ENCODE measurements around the gene SLFNL1.

Gene SLFNL1

GRCh38 chr1:41037116-41037903 is 15.8 kb upstream of the SLFNL1 start:
- H3K4me3 ChIP-seq (ENCODE audit: insufficient read depth, low read depth, low read length) = no peak overlapping the region
- H3K27me3 ChIP-seq (ENCODE audit: control insufficient read depth, insufficient read depth, low read length, poor library complexity, severe bottlenecking) = no peaks in the 10 kb centered on the region
- no peak overlapping the region for H3K27ac ChIP-seq (ENCODE audit: insufficient read depth, low read depth, low read length, poor library complexity, severe bottlenecking)
- H3K36me3 ChIP-seq (ENCODE audit: control insufficient read depth, insufficient read depth, low read length) = no peaks in the 10 kb centered on the region
- H3K4me1 ChIP-seq (ENCODE audit: control insufficient read depth, insufficient read depth, low read length) = no peaks in the 10 kb centered on the region
- 95 to 96% methylated on average over 3 of the region's 3 CpGs for WGBS, 2 experiments
- H3K9me3 ChIP-seq (ENCODE audit: control insufficient read depth, low read length) = no peaks in the 10 kb centered on the region

DNA sequence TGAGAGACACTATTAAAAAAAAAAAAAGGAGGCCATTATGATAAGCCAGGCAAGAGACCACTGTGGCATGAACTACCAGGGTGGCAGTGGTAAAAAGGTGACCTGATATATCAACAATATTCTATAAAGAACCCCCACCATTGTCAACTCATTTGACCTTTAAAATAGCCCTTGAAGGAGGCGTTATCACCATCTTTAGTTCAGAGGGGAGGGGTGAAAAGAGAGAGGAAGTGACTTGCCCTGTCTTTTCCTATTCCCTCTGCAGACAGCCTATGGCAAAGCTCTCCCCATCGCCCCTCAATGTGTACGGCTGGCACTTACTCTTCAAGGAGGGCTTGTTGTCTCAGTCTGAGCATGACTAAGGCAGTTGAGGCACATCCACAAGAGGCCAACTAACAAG is 11.7 kb upstream of the SLFNL1 start:
- H3K9me3 ChIP-seq (ENCODE audit: control insufficient read depth, low read length) = no peaks in the 10 kb centered on the region
- no peaks in the 10 kb centered on the region for H3K4me1 ChIP-seq (ENCODE audit: control insufficient read depth, insufficient read depth, low read length)
- 93 to 94% methylated on average over 3 of the region's 3 CpGs for WGBS, 2 experiments
- no peaks in the 10 kb centered on the region for H3K27me3 ChIP-seq (ENCODE audit: control insufficient read depth, insufficient read depth, low read length, poor library complexity, severe bottlenecking)
- H3K27ac ChIP-seq (ENCODE audit: insufficient read depth, low read depth, low read length, poor library complexity, severe bottlenecking) = no peak overlapping the region
- no peak overlapping the region for H3K4me3 ChIP-seq (ENCODE audit: insufficient read depth, low read depth, low read length)
- peaks cover 6% of the 10 kb centered on the region for H3K36me3 ChIP-seq (ENCODE audit: control insufficient read depth, insufficient read depth, low read length)

DNA sequence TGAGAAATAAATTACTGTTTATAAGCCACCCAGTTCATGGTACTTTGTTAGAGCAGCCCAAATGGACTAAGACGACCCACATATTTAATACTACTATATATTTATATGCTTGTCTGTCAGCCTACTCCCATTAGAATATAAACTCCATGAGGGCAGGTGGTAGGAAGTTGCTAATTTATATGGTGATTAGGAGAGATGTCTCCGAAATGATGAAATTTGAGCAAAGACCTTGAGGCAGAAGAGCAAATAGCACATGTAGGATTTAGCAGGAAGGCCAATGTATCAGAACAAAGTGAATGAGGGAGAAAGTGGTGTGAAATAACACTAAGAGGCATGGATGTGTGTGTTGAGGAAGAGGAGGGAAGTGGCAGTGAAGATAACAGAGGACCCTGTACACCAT is 10.6 kb upstream of the SLFNL1 start:
- Histone ChIP-seq H3K36me3 (ENCODE audit: control insufficient read depth, insufficient read depth, low read length) (peaks cover 8% of the 10 kb centered on the region), H3K4me3 (ENCODE audit: insufficient read depth, low read depth, low read length) (no peak overlapping the region), H3K27ac (ENCODE audit: insufficient read depth, low read depth, low read length, poor library complexity, severe bottlenecking) (no peak overlapping the region)

GRCh38 chr1:41030872-41031616 is 9.5 kb upstream of the SLFNL1 start:
- WGBS, 2 experiments = 92% methylated on average over 8 of the region's 8 CpGs
- H3K27me3 ChIP-seq (ENCODE audit: control insufficient read depth, insufficient read depth, low read length, poor library complexity, severe bottlenecking) = no peaks in the 10 kb centered on the region
- H3K9me3 ChIP-seq (ENCODE audit: control insufficient read depth, low read length) = no peaks in the 10 kb centered on the region
- H3K27ac ChIP-seq (ENCODE audit: insufficient read depth, low read depth, low read length, poor library complexity, severe bottlenecking) = no peak overlapping the region
- peaks cover 8% of the 10 kb centered on the region for H3K36me3 ChIP-seq (ENCODE audit: control insufficient read depth, insufficient read depth, low read length)
- H3K4me1 ChIP-seq (ENCODE audit: control insufficient read depth, insufficient read depth, low read length) = no peaks in the 10 kb centered on the region
- no peak overlapping the region for H3K4me3 ChIP-seq (ENCODE audit: insufficient read depth, low read depth, low read length)

More for the DNA sequence above, 10.6 kb upstream of the SLFNL1 start:
- Histone ChIP-seq H3K9me3 (ENCODE audit: control insufficient read depth, low read length) (no peaks in the 10 kb centered on the region), H3K4me1 (ENCODE audit: control insufficient read depth, insufficient read depth, low read length) (no peaks in the 10 kb centered on the region), H3K27me3 (ENCODE audit: control insufficient read depth, insufficient read depth, low read length, poor library complexity, severe bottlenecking) (no peaks in the 10 kb centered on the region)
- WGBS, 2 experiments = 92 to 97% methylated on average over 1 of the region's 2 CpGs

GRCh38 chr1:41028034-41028642 is 6.6 kb upstream of the SLFNL1 start:
- Histone ChIP-seq H3K4me1 (ENCODE audit: control insufficient read depth, insufficient read depth, low read length) (peaks cover 8% of the 10 kb centered on the region), H3K9me3 (ENCODE audit: control insufficient read depth, low read length) (no peaks in the 10 kb centered on the region), H3K27me3 (ENCODE audit: control insufficient read depth, insufficient read depth, low read length, poor library complexity, severe bottlenecking) (no peaks in the 10 kb centered on the region), H3K27ac (ENCODE audit: insufficient read depth, low read depth, low read length, poor library complexity, severe bottlenecking) (no peak overlapping the region), H3K4me3 (ENCODE audit: insufficient read depth, low read depth, low read length) (no peak overlapping the region), H3K36me3 (ENCODE audit: control insufficient read depth, insufficient read depth, low read length) (peaks cover 8% of the 10 kb centered on the region)
- 96 to 97% methylated on average over 10 of the region's 10 CpGs for WGBS, 2 experiments

DNA sequence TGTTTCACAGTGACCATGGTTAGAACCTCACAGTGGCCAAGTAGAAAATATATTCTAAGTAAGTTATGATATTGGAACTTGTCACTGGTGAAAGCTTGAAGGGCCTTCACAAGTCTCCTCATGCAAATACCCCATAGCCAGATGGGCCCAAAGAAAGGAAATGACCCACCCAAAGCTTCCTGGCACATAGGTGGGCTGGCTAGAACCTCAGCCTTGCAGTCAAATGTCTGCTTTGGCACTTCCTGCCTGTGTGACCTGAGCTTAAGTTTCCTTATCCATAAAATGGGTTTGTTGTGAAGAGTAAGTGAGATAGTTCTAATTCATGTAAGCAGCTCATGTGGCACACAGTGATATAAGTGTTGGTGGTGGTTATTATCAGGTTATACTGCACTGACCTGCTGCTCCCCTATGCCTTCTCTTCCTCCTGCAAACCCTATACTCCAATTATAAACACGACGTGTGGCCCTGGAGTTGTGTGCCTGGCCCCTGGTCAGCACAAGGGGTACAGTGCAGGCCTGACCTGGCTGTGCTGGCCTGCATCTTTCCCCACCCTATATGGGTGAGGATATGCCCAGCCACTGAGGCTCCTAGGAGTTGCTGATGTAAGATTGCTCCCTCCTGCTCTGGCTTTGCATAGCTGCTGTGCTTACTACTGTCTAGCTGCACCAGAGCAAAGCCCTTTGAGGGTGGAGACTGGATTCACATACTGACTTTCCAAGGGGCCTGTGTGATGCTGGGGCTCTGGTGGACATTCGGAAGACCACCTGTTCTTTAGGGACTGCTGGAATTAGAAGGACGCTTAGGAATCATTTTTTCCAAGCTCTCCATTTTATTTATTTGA is 4.7 kb upstream of the SLFNL1 start:
- Histone ChIP-seq H3K4me1 (ENCODE audit: control insufficient read depth, insufficient read depth, low read length) (peaks cover 14% of the 10 kb centered on the region), H3K9me3 (ENCODE audit: control insufficient read depth, low read length) (no peaks in the 10 kb centered on the region), H3K4me3 (ENCODE audit: insufficient read depth, low read depth, low read length) (no peak overlapping the region), H3K27me3 (ENCODE audit: control insufficient read depth, insufficient read depth, low read length, poor library complexity, severe bottlenecking) (no peaks in the 10 kb centered on the region), H3K27ac (ENCODE audit: insufficient read depth, low read depth, low read length, poor library complexity, severe bottlenecking) (no peak overlapping the region), H3K36me3 (ENCODE audit: control insufficient read depth, insufficient read depth, low read length) (peaks cover 8% of the 10 kb centered on the region)
- 94 to 99% methylated on average over 4 of the region's 4 CpGs for WGBS, 2 experiments

DNA sequence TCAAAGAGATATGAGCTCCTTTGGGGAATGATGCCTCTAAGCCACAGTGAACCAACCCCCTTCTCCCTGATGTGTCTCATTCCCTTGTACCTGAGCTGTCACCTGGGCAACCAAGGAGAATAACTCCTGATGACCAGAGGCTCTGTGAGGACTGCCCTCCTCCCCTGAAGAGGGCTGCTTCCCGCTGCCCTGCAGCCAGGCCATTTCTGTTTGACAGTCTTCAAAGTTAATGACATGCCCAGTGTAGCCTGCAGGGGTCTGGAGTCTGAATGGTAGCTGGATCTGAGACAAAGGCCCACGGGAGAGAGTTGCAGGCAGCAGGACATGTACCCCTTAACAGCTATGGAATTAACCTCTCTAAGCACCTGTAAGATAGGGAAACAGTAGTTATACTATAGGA is 3.4 kb upstream of the SLFNL1 start:
- no peak overlapping the region for H3K4me3 ChIP-seq (ENCODE audit: insufficient read depth, low read depth, low read length)
- 34 to 42% methylated on average over 2 of the region's 2 CpGs for WGBS, 2 experiments

DNA sequence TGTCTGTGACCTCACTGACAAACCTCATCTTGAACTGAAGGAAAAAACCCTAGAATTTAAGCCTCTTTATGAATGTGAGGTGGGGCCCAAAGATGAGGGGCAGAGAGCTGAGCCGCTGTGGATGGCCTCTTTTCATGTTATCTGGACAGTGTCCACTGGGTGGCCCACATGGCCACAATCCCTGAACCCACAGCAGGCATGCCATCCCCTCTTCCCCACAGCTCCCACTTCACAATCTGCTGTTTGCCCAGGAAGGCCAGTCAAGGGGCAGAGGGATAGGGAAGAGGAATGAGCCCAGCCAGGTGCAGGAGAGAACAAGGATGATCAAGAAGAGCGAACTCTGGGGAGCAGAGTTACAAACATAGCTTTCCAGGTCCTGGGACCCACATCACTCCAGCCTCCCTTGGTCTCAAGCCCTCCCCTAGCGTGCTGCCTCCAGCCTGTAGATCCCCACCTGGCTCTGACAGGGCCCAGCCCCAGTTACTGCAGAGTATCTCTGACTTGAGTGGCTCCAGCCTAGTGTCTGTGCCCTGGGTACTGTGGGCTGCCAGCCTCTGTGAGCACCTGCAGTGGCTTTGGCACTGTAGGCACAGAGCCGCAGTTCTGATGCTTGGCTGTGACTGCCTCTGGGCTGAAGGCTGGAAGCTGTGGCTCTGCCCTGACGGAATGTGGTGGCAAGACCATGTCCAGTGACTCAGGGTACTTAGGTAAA is 1.9 kb upstream of the SLFNL1 start:
- WGBS, 2 experiments = 88 to 91% methylated on average over 5 of the region's 5 CpGs

More for the DNA sequence above, 3.4 kb upstream of the SLFNL1 start:
- peaks cover 21% of the 10 kb centered on the region for H3K4me1 ChIP-seq (ENCODE audit: control insufficient read depth, insufficient read depth, low read length)
- H3K27ac ChIP-seq (ENCODE audit: insufficient read depth, low read depth, low read length, poor library complexity, severe bottlenecking) = no peak overlapping the region
- no peaks in the 10 kb centered on the region for H3K27me3 ChIP-seq (ENCODE audit: control insufficient read depth, insufficient read depth, low read length, poor library complexity, severe bottlenecking)
- peaks cover 8% of the 10 kb centered on the region for H3K36me3 ChIP-seq (ENCODE audit: control insufficient read depth, insufficient read depth, low read length)
- no peaks in the 10 kb centered on the region for H3K9me3 ChIP-seq (ENCODE audit: control insufficient read depth, low read length)

DNA sequence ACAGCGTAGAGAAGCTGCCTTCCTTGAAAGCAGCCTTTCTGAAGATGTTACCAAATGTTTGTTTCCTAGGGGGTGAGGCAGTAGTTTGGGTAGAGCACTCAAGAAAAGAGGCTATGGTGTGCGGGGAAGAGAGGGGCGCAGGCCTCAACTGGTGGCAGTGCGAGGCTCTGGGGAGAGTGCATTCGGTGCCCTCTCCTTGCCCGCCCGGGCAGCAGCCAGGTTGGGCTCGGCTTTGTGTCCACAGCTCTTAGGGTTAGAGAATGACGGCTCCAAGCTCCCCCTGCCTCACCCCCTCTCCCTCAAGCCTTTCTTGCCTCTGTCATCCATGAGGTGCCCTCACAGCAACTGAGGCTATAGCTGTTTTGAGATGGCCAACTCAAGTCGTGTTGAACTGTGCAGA is 899 bp upstream of the SLFNL1 start:
- Histone ChIP-seq H3K4me1 (ENCODE audit: control insufficient read depth, insufficient read depth, low read length) (peaks cover 21% of the 10 kb centered on the region), H3K27me3 (ENCODE audit: control insufficient read depth, insufficient read depth, low read length, poor library complexity, severe bottlenecking) (no peaks in the 10 kb centered on the region), H3K27ac (ENCODE audit: insufficient read depth, low read depth, low read length, poor library complexity, severe bottlenecking) (no peak overlapping the region), H3K9me3 (ENCODE audit: control insufficient read depth, low read length) (no peaks in the 10 kb centered on the region), H3K36me3 (ENCODE audit: control insufficient read depth, insufficient read depth, low read length) (no peaks in the 10 kb centered on the region), H3K4me3 (ENCODE audit: insufficient read depth, low read depth, low read length) (no peak overlapping the region)
- WGBS, 2 experiments = 91% methylated on average over 10 of the region's 10 CpGs

More for the DNA sequence above, 1.9 kb upstream of the SLFNL1 start:
- peaks cover 21% of the 10 kb centered on the region for H3K4me1 ChIP-seq (ENCODE audit: control insufficient read depth, insufficient read depth, low read length)
- H3K27me3 ChIP-seq (ENCODE audit: control insufficient read depth, insufficient read depth, low read length, poor library complexity, severe bottlenecking) = no peaks in the 10 kb centered on the region
- H3K27ac ChIP-seq (ENCODE audit: insufficient read depth, low read depth, low read length, poor library complexity, severe bottlenecking) = no peak overlapping the region
- H3K36me3 ChIP-seq (ENCODE audit: control insufficient read depth, insufficient read depth, low read length) = peaks cover 3% of the 10 kb centered on the region
- no peak overlapping the region for H3K4me3 ChIP-seq (ENCODE audit: insufficient read depth, low read depth, low read length)
- no peaks in the 10 kb centered on the region for H3K9me3 ChIP-seq (ENCODE audit: control insufficient read depth, low read length)
